ENCODE results near the gene MT1H.

The MT1H gene

DNA sequence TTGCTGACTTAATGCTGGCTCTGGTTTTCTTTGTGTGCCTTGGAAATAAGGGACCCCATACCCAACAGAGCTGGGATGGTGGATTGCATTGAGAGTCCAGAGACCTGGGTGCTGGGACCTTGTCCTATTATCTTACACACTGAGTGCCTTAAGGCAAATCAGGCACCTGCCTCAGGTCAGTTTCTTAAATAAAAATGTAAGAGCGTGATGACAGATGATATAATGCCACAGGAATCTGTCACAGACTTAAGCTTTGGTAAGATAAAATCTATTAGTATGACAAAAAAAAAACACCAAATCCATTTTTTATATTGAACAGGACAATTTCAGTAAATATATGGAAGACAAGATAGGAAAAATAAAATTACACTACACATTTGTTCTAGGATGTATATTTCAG, 29.5 kb upstream of the MT1H start:
- Histone ChIP-seq H3K4me3 (ENCODE audit: low read depth, low read length) (no peak overlapping the region), H3K27me3 (peaks cover 76% of the 10 kb centered on the region), H3K36me3 (no peaks in the 10 kb centered on the region), H3K9me3 (no peaks in the 10 kb centered on the region), H3K4me1 (no peaks in the 10 kb centered on the region)
- DNase-seq = no peak
- TF ChIP-seq, protein P1, sequence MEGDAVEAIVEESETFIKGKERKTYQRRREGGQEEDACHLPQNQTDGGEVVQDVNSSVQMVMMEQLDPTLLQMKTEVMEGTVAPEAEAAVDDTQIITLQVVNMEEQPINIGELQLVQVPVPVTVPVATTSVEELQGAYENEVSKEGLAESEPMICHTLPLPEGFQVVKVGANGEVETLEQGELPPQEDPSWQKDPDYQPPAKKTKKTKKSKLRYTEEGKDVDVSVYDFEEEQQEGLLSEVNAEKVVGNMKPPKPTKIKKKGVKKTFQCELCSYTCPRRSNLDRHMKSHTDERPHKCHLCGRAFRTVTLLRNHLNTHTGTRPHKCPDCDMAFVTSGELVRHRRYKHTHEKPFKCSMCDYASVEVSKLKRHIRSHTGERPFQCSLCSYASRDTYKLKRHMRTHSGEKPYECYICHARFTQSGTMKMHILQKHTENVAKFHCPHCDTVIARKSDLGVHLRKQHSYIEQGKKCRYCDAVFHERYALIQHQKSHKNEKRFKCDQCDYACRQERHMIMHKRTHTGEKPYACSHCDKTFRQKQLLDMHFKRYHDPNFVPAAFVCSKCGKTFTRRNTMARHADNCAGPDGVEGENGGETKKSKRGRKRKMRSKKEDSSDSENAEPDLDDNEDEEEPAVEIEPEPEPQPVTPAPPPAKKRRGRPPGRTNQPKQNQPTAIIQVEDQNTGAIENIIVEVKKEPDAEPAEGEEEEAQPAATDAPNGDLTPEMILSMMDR (IDR thresholded peaks at IDR 0.05; ENCODE audit: low read depth, low read length) = no peak

DNA sequence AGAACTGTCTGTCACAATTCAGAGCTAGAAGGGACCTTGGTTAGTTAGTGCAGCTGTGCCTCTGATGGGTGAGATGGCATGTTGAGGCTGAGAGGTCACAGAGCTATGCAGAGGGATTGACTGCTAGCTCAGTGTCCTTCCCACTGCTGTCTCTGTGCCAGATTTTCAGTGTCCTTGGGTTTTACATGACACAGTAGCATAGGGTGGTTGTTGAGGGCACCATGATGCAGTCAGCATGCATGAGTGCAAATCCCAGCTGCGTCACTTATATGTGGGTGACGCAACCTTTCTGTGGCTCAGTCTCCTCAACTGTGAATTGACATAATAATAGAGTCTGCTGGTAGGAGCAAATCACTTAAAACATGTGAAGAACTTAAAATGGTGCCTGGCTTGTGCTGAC, 28.4 kb upstream of the MT1H start:
- Histone ChIP-seq H3K36me3 (no peaks in the 10 kb centered on the region), H3K4me1 (no peaks in the 10 kb centered on the region), H3K9me3 (no peaks in the 10 kb centered on the region), H3K27me3 (peaks cover 65% of the 10 kb centered on the region), H3K4me3 (ENCODE audit: low read depth, low read length) (no peak overlapping the region)
- no peak for DNase-seq
- TF ChIP-seq, protein P1 (IDR thresholded peaks at IDR 0.05; ENCODE audit: low read depth, low read length) = no peak

DNA sequence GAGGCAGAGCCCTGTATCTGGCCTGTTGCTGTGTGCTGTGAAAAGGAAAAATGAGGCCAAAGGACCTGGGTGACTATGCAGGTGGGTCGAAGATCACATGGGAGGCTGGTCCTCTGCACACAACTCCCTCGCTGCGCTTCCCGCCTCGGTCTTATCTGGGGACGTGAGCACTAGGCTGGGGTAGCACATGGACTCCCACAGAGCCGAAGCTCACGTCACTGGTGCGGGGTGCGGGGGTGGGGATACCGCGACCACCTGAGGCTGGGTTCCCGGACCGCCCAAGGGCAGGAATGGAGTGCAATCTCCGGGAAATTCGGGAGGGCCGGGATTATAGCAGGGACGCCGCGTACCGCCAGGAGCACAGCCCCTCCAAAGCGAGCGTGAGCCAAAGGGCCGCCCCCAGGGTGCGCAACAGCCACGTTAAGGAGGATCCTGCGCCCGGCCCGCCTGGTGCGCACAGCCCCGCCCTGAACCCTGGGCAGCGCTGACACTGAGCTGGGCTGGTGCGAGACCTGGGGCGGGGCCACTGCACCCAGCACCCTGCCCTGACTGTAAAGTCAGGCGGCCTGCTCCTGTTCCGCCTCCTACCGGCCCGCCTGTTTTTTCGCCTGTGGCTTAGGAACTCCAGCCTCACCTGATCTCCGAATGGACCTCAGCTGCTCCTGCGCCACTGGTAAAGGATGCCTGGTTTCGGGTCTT, 26.4 kb upstream of the MT1H start:
- peaks cover 60% of the 10 kb centered on the region for H3K27me3 ChIP-seq
- no peaks in the 10 kb centered on the region for H3K9me3 ChIP-seq
- TF ChIP-seq, protein P1 (IDR thresholded peaks at IDR 0.05; ENCODE audit: low read depth, low read length) = peak; percentile 41
- H3K4me1 ChIP-seq = no peaks in the 10 kb centered on the region
- peak overlapping the region; percentile 38 for H3K4me3 ChIP-seq (ENCODE audit: low read depth, low read length)
- DNase-seq = peak; percentile 69
- H3K36me3 ChIP-seq = no peaks in the 10 kb centered on the region

DNA sequence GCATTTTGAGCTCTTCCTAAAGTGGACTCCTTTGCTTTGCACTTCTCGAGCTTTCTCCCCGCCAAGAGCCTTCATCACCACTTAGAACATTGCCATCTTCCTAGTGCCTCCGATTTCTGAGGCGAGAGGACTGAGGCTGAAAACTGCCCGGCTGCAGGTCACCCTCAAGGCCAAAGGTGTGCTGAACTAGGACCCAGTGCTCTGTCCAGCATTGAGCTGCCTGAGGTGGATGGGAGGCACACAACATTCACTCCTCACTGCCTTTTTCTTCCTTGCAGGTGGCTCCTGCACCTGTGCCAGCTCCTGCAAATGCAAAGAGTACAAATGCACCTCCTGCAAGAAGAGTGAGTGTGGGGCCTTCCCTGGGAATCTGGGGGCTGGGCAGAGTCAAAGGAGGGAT, 25.8 kb upstream of the MT1H start:
- peaks cover 54% of the 10 kb centered on the region for H3K27me3 ChIP-seq
- DNase-seq = no peak
- H3K36me3 ChIP-seq = no peaks in the 10 kb centered on the region
- no peaks in the 10 kb centered on the region for H3K4me1 ChIP-seq
- peak overlapping the region; percentile 38 for H3K4me3 ChIP-seq (ENCODE audit: low read depth, low read length)
- TF ChIP-seq, protein P1 (IDR thresholded peaks at IDR 0.05; ENCODE audit: low read depth, low read length) = no peak
- H3K9me3 ChIP-seq = no peaks in the 10 kb centered on the region

DNA sequence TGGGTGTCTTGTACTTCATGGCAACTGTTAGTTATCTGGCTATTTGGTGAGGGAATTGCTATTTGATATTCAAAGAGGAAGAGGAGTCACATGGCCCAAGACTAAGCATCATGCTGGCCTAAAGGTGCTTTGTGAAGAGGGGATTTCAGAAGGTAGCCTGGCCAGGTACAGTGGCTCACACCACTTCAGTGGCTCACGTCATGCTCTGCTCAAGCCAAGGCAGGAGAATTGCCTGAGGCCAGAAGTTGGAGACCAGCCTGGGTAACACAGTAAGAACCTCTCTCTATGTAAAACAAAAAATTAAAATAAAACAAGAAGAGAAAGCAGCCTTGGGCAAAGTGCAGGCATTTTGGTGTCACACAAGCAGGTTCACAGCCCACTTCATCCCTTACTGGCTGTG, 24.3 kb upstream of the MT1H start:
- Histone ChIP-seq H3K36me3 (no peaks in the 10 kb centered on the region), H3K27me3 (peaks cover 43% of the 10 kb centered on the region), H3K4me1 (no peaks in the 10 kb centered on the region), H3K4me3 (ENCODE audit: low read depth, low read length) (no peak overlapping the region), H3K9me3 (no peaks in the 10 kb centered on the region)
- TF ChIP-seq, protein P1 (IDR thresholded peaks at IDR 0.05; ENCODE audit: low read depth, low read length) = no peak
- DNase-seq = no peak

DNA sequence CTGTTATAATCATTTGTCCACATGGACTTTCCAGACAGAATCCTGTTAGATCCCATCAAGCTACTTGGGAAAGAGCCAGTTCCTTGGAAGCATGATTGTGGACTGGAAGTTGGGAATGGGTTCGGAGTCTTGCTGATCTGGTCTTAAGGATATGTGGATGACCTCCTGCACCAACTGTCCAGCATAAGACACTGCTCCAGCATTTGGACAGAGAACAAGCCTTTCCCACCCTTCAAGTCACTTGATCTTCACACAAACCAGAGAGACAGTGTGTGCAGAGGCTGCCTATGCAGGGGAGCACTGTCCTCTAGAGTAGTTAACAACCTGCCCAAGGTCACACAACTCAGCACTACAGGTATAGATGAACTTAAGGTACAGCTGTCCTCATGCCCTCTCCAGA, 23.8 kb upstream of the MT1H start:
- H3K4me1 ChIP-seq = no peaks in the 10 kb centered on the region
- DNase-seq = no peak
- no peak overlapping the region for H3K4me3 ChIP-seq (ENCODE audit: low read depth, low read length)
- H3K27me3 ChIP-seq = peaks cover 43% of the 10 kb centered on the region
- H3K9me3 ChIP-seq = no peaks in the 10 kb centered on the region
- H3K36me3 ChIP-seq = no peaks in the 10 kb centered on the region
- TF ChIP-seq, protein P1 (IDR thresholded peaks at IDR 0.05; ENCODE audit: low read depth, low read length) = no peak
